Stimulated activated CD8-positive, alpha-beta memory T cell treated with anti-CD3 and anti-CD28 coated beads, Interleukin-15, amount 100 ng/mL, for 4 hours (primary cell): ENCODE measurements around the gene NKX2-3.

Experiments used
- DNase-seq, 2 donors: peaks; one replicate each; pipeline ENCODE4 v3.0.0-alpha.2; 2020; ENCODE audit warnings: low read depth in 2 of 2

Gene NKX2-3

DNA sequence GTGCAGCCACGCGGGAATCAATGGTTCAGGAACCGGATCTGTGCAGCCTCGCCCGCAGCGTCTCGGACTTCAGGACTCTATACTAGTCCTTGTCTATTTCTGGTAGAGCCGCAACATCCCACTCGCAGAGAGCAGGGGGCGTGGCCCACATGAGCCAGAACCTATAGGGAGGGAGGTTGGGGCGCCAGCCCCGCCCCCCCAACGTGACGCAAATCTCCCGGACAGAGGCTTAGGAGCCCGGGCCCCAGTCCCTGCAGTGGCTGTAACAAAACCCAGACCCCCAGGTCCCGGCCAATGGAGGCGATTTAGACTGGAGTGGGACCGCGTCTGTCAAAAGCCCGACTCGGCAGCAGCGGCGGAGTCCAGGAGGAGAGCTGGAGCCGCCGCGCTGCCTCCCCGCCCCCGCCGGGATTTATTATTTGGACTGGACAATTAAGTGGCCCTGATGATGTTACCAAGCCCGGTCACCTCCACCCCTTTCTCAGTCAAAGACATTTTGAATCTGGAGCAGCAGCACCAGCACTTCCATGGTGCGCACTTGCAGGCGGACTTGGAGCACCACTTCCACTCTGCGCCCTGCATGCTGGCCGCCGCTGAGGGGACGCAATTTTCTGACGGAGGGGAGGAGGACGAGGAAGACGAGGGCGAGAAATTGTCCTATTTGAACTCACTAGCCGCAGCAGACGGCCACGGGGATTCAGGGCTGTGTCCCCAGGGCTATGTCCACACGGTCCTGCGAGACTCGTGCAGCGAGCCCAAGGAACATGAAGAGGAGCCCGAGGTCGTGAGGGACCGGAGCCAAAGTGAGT is at the start of gene NKX2-3:
NKX2-3 (plus strand) TSS at position 256 of the 809 bp plus-strand sequence; CDS start at position 446, 190 bp downstream.
- DNase-seq = no peak

DNA sequence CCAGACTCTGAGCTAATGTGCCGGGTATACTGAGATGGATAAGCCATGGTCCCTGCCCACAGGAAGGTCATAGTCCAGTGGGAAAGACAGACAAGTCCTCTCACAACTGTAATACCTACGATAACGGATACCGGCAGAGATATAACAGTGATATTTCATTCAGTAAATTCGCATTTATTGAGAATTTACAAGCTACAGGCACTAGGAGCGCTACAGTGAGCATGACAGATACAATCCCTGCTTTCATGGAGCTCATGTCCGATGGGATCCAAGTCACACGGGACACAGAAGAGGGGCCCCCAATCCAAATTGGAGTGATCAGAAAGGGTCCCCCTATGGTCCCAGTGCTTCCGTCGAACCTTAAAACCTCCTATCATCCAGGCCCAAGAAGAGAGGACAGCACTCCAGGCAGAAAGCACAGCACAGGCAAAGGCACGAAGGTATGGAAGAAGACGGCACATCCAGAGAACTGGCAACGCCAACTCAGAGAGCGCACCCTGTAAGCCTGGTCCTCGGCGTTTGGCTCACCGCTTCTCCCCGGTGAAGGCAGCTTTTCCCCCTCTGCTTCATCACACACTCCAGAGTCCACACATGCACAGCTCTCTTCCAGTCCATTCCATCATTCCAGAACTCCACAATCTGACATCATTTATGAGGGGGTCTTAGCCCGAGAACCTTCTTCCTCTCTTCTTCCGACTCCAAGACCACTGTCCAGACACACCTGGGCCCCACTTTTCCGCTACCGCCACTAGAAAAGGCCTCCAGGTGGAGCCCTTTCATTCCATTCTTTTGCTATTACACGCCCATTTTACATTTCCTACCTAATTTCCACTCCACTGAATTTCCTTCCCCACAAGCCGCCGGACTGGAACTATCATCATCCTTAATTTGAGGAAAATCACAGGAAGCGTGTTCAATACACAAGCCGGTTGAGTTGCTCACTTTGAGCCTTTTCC is 47.8 kb upstream of the NKX2-3 start:
- DNase-seq = no peak

DNA sequence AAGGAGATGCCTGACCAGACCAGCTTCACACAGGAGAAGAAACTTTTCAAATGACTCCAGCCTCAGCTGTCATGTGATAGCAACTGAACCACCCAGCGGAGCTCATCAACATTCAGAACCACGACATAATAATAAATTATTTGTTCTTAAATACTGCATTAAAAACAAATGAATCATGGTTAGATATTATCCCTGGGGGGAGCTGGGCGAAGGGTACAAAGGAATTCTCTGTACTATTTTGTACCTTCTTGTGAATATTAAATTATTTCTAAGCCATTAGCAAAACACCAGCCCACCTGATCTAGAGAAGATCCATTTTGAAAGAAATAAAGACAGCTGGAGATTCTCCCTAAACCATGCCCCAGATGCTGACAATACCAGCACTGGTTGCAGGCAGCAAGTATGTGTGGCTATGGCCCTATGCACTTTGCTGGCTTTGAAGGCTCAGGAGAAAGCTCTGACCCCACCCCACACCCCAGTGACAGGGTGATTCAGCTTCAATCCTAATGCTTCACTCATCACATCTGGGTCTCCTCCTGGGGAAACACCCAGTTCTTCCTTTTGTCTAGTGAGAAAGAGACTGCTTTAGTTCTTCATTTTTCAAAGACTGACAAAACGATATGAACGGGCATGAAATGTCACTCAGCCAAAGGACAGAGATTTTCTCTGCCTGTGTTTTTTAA is 45.5 kb upstream of the NKX2-3 start:
- DNase-seq = no peak

DNA sequence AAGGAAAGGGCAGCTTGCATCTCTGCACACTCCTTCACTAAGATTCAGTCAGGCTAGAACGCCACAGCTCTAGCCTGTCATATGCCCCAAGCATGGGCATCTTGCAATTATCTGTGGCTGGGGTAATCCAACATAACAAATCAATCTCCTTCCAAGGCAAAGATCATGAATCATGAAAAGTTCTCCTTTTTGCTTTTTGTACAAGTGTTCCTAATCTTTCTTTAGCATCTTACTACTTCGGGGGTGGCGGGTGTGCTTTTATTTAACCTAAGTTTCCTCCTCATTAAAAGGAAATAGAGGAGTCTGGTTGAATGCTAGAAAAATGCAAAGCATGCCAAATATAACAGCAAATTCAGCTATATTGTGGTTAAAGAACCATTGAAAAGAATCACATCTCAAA is 43.5 kb upstream of the NKX2-3 start:
- DNase-seq = no peak

DNA sequence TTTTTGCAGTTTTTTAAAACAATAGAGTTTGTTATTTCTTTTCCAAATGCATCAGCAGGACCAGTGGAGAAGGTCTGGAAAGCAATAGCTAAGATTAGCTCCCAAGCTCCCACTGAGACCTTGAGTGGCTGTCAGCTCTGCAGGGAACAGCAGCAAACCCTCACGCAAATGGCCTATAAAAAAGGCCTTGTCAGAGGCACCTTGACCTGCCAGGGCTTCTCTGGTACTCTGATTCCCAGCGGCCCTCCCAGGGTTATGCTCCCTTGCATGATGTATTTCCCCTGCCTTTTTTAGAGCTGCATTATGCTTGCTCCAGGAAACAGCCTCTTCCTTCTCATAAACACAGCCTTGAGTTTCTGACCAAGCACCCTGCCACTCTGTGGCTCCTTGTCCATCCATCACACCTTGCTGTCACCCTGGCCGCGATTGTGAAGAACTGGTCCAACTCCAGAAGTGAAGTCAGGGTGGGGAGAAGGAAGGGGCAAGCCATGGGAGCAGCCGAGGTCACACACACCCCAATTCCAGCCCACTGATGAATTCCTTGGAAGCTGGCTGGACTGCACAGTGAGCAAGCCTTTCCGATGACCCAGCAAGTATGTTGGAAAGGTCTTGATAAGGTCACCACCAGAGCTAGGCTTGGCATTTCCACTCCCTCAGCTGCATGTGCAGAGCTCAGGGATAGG is 35.3 kb upstream of the NKX2-3 start:
- DNase-seq = no peak

DNA sequence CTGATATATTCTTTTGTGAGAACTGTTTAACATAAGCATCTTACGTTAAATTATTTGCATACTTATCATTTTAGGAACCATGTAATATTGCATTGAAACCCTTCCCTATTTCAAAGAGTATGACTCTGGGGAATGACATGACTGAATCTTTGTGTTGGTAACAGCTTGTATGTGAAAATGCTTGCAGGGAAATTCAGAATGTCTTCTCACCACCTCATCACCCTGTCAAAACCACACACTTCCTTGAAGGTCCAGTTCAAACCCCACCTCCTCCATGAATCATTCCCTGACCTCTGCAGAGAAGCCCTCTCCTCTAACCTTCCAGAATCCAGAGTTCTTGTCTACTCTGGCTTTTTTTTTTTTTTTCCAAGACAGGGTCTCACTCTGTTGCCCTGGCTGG is 26.3 kb upstream of the NKX2-3 start:
- DNase-seq = no peak

DNA sequence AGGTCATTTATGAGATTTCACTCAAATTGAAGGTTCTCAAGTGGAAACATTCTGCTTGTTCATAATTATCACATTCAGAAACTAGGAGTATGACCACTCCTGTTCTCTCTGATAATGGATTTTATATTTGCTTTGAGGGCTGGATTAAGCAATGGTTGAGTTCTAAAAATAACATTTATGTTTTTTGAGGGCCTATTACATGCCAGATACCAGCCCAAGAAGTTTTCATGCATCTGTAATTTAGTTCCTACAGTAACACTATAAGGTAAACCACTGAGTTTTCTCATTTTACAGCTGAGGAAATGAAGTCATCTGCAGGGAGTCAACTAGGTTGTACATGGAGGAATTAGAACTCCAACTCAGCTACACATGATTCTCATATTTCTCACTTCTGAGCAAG is 25.5 kb upstream of the NKX2-3 start:
- no peak for DNase-seq

DNA sequence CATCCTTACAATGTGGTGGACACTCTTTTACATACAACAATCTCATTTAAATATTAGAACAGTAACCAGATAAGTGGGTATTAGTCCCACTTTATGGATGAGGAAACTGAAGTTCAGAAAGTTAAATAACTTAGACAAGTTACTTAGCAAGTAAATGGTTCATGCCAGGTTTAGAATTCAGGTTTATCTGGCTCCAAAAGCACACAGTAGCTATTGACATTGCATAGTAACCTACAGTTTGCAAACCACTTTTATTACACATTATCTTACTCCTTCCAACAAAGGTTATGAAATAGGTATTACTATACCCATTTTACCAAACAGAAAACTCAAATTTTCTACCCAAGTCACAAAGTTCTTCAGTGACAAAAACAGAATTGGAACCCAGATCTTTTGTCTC is 19.7 kb upstream of the NKX2-3 start:
- no peak for DNase-seq

DNA sequence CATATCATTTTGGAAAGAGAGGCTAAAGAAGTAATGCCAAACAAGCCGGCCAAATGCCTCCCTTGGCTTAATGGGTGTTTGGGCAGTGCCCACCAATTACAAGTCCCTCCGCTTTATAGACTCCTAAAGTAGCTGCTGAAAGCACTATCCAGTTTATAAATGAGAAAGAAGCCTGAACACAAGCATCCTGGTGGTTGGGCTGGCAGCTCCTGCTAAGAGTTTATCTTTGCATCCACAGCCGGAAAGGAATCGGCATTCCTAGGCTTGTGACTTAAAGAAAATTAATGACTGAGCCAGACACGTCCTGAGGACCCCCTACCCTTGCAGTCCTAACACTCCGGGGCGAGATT is 13.1 kb upstream of the NKX2-3 start:
- no peak for DNase-seq

DNA sequence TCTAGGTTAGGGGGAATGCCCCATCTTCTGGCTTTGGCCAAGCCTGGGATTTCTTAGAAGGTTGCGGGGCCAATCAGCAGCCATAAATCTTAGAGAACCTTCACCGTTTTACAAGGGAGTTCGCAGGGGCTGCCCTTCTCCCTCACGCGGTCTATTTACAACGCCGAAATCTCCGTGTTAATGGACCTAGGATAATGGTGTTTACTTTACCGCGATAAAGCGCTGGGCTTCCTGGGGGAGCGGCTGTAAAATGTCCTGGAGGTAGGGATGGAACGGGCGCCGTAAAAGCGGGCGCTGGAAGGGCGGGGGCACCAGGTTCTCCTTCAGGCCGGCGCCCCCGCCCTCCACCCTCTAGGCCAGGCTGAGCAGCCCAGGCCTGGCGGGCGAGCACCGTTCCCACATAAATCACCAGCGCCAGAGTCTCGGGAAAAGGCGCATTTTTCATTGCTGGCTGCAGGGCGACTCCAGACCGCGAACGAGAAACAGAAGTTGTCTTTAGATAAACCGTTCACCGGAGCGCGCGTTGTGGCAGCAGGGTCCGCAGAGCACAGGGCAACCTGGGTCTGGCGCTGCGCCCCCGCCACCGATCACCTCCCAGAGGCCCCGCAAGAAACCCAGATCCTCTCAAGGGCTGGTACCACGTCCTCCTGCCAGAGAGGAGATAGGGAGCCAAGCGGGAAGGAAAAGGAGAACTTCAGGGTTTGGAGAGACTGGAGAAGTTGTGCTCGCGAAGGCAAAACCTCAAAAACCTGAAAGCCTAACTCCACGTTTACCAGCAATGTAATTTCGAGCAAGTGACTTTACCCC is 12.5 kb upstream of the NKX2-3 start:
- no peak for DNase-seq

DNA sequence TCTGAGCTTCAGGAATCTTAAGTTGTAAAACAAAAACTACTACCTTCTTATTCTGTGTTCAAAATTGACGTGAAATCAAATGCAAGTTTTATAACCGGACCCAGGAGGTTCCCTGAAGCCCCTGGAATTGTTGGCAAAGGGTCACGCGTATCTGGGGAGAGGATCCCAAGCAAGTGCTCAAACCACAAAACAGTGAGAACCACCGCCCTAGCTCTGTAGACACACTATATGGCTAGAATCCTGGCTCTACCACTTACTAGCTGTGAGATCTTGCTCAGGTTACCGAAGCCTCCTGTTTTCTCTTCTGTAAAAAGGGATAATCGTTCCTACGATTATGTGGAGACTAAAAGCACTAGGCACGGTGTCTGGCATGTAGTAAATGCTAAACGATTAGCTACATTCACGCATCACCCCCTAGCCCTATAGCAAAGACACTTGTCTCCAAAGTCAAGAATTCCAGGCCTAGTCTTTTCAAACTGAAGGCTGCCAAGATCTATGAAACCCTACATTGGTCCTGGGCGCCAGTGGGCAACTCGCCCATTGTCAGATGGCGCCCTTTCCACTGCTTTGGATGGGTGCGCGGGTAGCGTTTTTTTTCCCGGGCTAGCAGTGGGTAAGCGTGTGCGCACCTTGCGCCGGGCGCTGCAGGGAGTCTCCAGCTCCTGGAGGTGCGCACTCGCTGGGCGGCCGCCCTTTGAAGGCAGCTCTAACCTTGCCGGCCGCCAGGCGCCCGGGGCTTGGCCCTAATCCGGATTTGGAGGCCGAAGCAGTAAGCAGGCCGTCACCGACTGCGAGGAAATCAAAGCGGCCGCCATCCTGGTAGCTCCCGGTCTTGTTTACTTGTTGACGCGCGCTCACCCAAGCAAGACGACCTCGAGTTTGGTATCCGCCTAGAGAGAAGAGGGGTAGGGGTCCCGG is 11.6 kb upstream of the NKX2-3 start:
- DNase-seq = no peak

DNA sequence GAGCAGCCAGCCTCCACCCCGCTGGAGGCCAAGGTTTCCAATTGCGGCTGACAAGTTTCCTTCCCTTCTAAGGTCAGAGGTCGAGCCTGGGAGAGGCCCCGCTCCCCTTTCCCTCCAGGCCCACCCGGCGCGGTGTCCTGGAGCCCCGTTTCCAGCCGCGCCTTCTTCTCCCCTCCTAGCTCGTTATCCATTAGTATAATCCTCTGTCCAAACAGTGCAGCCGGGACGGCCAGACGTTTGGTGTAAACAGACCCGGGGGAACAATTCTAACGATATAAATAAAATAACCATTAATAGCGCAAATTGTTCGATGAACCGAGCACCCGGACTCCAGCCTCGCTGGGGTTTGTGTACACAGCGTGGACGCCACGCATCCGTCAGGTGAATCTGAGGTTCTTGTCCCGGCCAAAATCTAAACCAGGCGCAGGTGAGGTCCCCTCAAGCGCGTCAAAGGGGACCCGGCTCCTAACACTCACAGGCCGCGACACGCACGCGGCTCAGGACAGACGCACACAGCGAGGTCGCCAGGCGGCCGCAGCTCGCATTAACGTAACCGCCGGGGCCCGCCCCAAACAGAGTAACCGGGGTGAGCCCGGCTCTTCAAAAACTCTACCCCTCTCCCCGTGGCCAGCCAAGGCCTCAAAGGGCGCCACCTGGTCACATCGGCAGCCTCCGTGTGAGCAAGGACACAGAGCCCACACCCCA is 10.8 kb upstream of the NKX2-3 start:
- no peak for DNase-seq

DNA sequence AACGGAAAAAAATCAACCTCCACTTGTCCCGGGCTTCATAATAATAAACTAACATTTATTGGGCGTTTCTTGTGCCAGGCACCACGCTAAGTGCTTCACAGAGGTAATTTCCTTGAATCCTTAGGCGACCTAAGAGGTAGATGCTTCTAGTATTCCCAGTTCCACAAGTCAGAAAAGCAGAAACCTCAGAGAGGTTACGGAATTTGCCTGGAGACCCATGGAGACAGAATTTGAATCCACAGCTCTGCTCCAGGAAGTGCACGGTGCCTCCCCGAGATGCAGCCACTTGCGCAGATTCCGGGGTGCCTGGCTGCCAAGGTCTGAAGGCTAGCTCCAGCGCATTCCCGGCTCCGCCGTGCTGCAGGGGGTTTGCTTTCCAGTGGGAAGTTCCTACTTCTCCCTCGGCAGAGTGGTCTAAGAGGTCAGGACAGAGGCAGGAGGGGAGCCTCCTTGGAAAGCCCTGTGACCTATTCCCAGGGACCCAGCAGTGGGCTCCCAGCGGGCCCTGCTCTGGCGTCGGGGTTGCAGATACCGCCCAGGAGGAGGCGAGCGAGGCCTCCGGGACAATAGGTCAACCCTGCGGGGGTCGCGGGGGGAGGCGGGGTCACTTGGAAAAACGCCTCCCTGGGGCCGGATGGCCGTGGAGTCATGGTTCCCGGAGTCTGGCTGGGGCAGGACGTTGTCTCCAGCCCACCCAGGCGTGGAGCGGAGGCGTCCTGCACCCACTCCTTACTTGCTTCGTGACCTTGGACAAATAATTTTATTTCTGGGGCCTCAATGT is 10.1 kb upstream of the NKX2-3 start:
- no peak for DNase-seq

DNA sequence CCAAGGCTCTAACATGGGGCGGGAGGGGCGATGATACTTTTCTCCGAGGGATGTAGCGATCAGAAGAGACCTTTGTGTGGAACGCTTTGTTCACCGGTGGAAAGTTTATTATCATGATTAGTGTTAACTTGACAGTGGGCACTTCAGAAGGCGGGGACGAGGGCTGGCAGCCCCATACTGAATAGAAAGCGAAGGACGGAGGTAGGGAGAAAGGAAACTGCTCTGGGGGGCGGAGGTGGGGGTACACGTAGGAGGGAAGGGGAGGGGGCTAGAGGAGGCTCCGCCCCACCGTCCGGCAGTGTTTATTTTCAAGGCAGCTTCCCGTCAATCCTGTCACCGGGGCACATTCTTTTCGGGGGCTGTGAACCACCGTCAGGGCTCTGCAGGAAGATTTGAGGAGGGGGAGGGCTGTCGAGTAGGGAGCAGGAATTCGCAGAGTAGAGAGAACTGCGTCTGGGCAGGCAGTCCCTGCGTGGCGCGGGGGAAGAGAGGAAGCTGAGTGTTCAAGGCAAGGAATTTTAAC is 9.4 kb upstream of the NKX2-3 start:
- DNase-seq = no peak

DNA sequence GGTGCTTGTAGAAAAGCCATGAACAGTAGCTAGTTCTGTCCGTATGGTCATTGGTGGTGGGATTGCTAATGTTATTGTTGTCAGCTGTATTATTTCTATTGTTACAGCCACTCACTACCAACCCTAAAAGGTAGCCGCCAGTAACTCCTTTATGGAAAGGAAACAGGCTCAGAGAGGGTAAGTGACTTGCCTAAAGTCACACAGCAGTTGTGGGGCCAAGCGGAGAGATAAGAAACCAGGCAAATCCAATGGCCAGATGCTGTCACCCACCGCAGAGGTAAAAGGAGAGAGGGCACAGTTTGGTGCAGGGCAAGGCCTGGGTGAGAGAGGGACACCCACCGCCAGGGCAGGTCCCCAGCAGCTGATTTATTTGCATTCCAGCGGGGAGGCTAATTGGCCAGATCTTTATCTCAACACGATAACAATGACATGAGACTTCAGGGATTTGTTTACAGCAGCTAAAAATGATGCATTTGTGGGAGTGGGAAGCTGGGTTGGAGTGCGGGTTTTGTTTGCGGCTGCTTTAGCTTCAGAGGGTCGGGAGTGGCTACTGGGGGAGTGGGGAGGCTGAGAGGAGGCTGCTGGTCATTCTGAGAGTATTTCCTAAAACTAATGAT is 8.6 kb upstream of the NKX2-3 start:
- no peak for DNase-seq

DNA sequence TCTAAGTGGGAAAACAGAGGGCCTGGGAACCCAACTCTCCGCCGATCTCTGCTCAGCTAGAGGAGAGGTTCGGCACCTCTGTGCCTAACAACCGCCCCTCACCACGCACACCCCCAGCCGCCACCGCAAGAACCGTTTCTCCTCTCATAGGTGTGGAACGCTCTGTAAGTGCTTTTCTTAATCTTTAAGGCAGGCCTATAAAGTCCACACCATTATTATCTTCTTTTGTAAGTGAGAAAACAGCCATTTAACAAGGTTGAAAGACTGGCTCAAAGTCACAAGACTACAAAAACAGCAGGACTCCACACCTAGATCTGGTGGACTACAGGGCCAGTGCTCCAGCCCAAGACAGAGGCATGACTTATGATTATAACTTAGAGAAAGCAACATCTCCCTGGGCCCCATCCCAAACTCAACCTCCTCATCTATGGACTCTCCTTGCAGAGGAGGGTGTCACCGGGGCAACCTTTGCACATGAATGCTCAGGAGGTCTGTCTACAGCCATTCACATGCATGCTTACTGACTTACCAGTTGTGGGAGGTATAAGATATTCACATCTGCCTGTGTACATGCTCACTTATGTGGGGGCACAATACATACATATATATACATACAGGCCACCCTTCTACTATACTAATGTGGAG is 7.9 kb upstream of the NKX2-3 start:
- no peak for DNase-seq

DNA sequence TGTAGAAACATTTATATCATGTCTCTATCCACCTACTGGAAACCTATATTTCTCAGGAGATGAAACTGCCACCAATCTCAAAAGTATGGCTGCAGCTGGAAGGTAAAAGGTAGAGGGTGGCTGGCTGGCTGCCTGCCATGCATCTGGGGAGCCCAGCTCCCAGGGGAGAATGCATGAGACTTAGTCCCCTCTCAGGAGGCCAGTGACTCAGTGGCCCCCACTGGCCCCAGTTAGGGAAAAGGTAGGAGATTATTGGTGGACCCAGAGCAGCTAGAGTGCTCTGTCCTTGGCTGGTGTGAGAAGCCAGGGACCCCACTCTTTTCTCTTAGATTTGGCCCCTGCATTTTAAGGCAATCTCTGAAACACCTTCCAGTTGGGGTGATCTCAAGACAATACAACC is 6.8 kb upstream of the NKX2-3 start:
- no peak for DNase-seq
